Type B pancreatic cell (in vitro differentiated cells): ENCODE data around the gene CRTC2. TPM values are rescaled to one million over a fixed set of nuclear protein-coding genes. Genes with fewer than 3 reads are reported as not detected.
"Not testable (repeated sequence)": the region's sequence is repeated elsewhere in the genome, so short reads cannot be mapped to it uniquely, and the experiment has no call there.

Experiments
- DNase-seq: peaks from one replicate; pipeline ENCODE4 v3.0.0; 2021; ENCODE audit warnings: mixed read lengths; ENCODE audit not compliant: unreplicated experiment; ENCODE audit errors: extremely low spot score
- H3K27ac Mint-ChIP-seq: 2 replicates; pipeline ENCODE4 v1.8.0; 2021; ENCODE audit warnings: mild to moderate bottlenecking, mixed read lengths
- H3K27me3 Mint-ChIP-seq: 2 replicates; pipeline ENCODE4 v1.8.0; 2021; ENCODE audit warnings: mixed read lengths
- H3K36me3 Mint-ChIP-seq: 2 replicates; pipeline ENCODE4 v1.8.0; 2021; ENCODE audit warnings: mixed read lengths
- H3K4me1 Mint-ChIP-seq: one replicate; pipeline ENCODE4 v1.8.0; 2021; ENCODE audit warnings: mixed read lengths; ENCODE audit not compliant: unreplicated experiment
- H3K4me3 Mint-ChIP-seq: 2 replicates; pipeline ENCODE4 v1.8.0; 2021; ENCODE audit warnings: mild to moderate bottlenecking, mixed read lengths
- H3K9me3 Mint-ChIP-seq: 2 replicates; pipeline ENCODE4 v1.8.0; 2021; ENCODE audit warnings: mixed read lengths
- CTCF ChIP-seq: fragments of 200-600 bp; sonication (generic); conservative IDR thresholded peaks from 2 replicates; pipeline ENCODE4 v1.5.0; 2021; ENCODE audit warnings: antibody characterized with exemption, mild to moderate bottlenecking
- total RNA-seq: library from RNA; stranded (reverse); gene quantifications from 2 replicates; pipeline ENCODE4 v1.2.1, GENCODE V29; 2021; ENCODE audit warnings: low replicate concordance

CRTC2 gene
- total RNA-seq, 1 donor from 2014 or later = 36.0 TPM

- Mint-ChIP-seq H3K27me3 (no peaks in the 10 kb centered on the region), H3K36me3 (peaks cover 11% of the 10 kb centered on the region), H3K9me3 (peaks cover 2% of the 10 kb centered on the region), H3K4me3 (peak overlapping the region; percentile 97), H3K27ac (peak overlapping the region; percentile 86), H3K4me1 (peaks cover 23% of the 10 kb centered on the region)
- no peak for DNase-seq
- TF ChIP-seq CTCF = no peak
These were observed 27.0 kb upstream of the CRTC2 start for GRCh38 chr1:153985341-153985912.

- H3K9me3 Mint-ChIP-seq = no peaks in the 10 kb centered on the region
- H3K27ac Mint-ChIP-seq = no peak overlapping the region
- peaks cover 10% of the 10 kb centered on the region for H3K36me3 Mint-ChIP-seq
These were observed 25.9 kb upstream of the CRTC2 start for GRCh38 chr1:153984123-153984894.

DNA sequence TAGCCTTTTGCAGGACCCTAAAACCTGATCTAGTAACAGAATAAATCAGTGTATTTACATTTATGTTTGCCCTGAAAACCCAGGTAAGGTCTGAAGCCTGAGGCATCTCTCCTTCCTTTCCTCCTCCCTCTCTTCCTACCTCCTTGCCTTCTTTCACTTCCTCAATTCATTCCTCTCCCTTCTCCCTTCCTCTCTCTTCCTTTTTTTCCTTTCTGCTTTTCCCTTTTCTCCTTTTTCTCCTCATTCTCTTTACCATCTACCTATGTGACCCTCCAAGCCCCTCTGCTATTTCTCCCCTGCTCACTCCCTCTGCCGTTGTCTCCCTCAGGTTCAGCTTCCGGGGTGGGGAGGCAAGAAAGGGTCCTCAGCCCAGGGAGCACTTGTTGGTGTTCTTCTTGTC, 23.3 kb upstream of the CRTC2 start:
- Mint-ChIP-seq H3K4me1 (peaks cover 26% of the 10 kb centered on the region), H3K36me3 (peaks cover 14% of the 10 kb centered on the region)
- not testable (repeated sequence) for H3K27me3 Mint-ChIP-seq, H3K4me3 Mint-ChIP-seq, H3K9me3 Mint-ChIP-seq, H3K27ac Mint-ChIP-seq, DNase-seq

More at GRCh38 chr1:153984123-153984894, 25.9 kb upstream of the CRTC2 start:
- H3K27me3 Mint-ChIP-seq = no peaks in the 10 kb centered on the region
- TF ChIP-seq CTCF = no peak
- DNase-seq = no peak
- H3K4me1 Mint-ChIP-seq = peaks cover 20% of the 10 kb centered on the region
- peak overlapping the region; percentile 75 for H3K4me3 Mint-ChIP-seq

DNA sequence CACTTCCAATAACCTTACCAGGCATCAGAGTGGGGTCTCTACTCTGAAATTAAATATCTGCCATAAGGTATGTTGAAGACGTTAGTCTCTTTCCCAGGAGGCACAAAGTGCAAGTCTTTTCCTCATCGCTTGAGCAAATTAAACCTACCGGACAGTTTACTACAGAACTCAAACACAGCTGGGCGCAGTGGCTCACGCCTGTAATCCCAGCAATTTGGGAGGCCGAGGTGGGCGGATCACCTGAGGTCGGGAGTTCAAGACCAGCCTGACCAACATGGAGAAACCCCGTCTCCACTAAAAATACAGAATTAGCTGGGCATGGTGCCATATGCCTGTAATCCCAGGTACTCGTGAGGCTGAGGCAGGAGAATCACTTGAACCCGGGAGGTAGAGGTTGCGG, 20.7 kb upstream of the CRTC2 start:
- not testable (repeated sequence) for H3K27ac Mint-ChIP-seq, H3K27me3 Mint-ChIP-seq
- H3K4me1 Mint-ChIP-seq = peaks cover 17% of the 10 kb centered on the region

DNA sequence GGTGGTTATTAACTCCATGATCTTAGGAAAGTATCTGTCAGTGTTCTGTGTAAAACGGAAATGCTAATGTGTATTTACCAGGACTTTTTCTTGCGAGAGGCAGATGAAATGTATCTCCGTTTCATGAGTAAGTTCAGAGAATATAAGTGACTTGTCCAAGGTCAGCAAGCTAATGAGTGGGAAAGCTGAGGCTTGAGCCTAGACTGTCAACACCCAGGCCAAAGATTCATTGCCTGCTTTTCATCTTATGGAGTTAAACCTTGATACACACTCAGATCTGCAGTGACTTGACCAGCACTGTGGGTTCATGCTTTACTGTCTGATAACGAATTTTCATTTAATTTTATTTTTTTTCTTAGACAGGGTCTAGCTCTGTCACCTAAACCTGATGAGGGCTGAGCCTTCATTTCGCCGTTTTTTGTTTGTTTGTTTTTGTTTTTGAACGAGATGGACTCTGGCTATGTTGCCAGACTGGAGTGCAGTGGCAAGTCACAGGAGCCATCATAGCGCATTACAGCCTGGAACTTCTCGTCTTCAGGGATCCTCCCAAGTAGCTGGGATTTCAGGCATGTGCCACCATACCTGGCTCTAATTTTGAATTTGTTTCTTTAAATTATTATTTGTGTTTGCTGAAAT, 20.0 kb upstream of the CRTC2 start:
- H3K27ac Mint-ChIP-seq = peak overlapping the region; percentile 95
- no peaks in the 10 kb centered on the region for H3K9me3 Mint-ChIP-seq
- DNase-seq = no peak
- no peak for TF ChIP-seq CTCF
- peaks cover 17% of the 10 kb centered on the region for H3K4me1 Mint-ChIP-seq
- H3K4me3 Mint-ChIP-seq = peak overlapping the region; percentile 99
- H3K36me3 Mint-ChIP-seq = peaks cover 24% of the 10 kb centered on the region
- no peaks in the 10 kb centered on the region for H3K27me3 Mint-ChIP-seq

More for the DNA sequence above, 20.7 kb upstream of the CRTC2 start:
- H3K4me3 Mint-ChIP-seq = peak overlapping the region; percentile 99
- not testable (repeated sequence) for H3K9me3 Mint-ChIP-seq, DNase-seq
- H3K36me3 Mint-ChIP-seq = peaks cover 24% of the 10 kb centered on the region

DNA sequence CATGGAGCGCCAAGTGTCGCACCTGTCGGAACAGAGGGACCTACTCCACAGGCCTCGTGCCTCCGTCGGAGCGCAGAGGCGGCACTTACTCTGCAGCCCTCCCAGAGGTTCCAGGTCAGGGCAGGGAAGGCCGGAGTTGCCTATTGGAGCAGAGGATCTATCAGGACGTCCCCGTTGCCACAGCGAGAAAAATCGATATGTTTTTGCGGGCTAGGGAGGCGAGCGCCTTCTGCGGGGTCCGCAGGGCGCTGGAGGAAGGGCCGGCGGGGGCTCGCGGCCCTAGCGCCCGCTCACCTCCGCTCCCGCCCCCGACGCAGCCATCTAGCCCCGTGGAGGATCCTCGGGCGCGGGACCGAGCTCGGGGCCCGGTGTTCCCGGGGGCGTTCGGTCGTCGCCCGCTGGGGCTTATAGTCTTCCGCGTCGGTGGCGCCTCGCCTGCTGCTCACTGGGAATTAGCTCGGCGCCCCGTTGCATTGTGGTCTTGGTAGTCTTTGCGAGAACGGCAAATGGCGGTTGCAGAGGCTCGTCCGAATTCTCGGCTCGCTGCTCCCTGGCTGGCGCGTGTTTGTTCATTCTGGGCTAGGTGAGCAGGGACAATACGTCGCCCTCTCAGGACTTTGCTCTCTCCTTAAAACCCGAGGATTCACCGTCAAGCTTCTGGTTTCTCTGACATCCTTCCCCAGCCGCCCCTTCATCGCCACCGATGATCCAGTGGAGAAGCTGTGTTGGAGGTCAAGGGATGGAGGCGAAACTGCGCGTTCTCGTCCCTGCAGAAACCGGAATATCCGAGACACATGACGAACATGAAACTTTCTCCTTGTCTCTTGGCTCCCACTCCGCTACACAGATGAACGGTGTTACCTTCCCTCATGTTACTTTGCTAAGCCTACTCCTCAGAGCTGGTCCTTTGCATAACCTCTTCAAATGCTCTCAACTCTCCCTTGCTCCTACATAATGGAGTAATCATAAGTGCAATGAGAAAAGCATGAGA, 19.1 kb upstream of the CRTC2 start, which contains the start of gene JTB:
TSS of gene JTB (minus strand) at position 425 of the 991 bp plus-strand sequence. CDS start at position 3, 422 bp downstream.
- Mint-ChIP-seq H3K36me3 (peaks cover 20% of the 10 kb centered on the region), H3K27me3 (no peaks in the 10 kb centered on the region), H3K4me1 (peaks cover 17% of the 10 kb centered on the region), H3K27ac (peak within 1 kb of the TSS; percentile 95), H3K4me3 (peak within 1 kb of the TSS; percentile 99), H3K9me3 (no peaks in the 10 kb centered on the region)
- DNase-seq = peak; percentile 82
- TF ChIP-seq CTCF = peak; percentile 42
